HG03039 (cell line): ENCODE measurements around the gene SOX12.

Source experiments
- ATAC-seq: cut with Tn5 transposase; IDR thresholded peaks from one replicate; pipeline ENCODE4 v1.9.1; 2021; ENCODE audit warnings: mild to moderate bottlenecking, moderate library complexity; ENCODE audit not compliant: unreplicated experiment

Gene SOX12

DNA sequence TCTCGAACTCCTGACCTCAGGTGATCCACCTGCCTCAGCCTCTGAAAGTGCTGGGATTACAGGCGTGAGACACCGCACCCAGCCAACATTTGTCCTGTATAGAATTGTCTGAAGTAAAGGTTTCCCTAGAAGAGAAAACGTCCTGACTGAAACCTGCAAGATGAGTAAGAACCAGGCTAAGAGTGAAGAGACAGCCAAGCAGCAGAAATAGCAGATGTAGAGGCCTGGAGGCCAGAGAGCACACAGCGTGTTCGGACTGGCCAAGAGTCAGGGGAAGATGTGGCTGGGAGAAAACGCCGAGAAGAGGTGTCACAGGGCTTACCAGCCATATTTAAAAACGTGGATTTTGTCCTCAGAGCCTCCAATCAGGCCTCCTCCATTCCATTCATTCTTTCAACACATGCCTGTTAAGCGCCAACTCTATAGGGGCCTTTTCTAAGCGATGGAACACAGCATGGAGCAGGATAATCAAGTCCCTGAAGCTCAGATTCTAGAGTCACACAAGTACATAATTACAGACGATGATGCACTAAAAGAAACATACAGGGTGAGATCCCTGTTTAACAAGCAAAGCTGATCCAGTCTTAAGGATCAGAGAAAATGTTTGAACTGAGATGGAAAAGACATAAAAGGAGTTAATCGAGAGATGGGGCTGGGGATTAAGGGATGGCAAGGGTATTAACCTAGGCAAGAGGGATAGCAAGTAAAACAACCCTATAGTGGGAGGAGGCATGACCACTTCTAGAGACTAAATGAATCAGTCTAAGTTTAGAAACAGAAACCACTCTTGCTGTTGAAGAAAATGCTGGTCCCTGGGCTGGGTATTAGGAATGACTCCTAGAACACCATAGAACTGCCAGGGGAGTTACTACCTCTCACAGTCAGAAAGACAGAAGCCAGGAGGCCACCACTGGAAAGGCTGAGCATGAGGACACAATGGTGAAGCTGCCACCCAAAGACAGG lies 23.2 kb upstream of the SOX12 start:
- no peak for ATAC-seq

DNA sequence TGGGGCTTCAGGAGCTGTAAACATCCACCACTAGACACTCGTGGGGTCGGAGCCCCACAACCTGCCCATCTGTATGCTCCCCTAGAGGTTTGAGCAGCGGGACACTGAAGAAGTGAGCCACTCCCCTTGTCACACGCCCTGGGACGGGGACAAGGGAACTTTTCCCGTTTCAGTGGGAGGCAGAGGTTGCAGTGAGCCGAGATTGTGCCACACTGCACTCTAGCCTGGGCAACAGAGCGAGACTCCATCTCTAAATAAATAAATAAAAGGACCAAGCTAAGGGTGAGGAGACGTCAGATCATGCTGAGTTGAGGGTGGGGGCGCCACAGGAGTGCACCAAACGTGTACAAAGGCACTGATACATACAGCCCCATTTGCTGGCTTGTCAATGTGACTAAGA lies 19.6 kb upstream of the SOX12 start:
- no peak for ATAC-seq

DNA sequence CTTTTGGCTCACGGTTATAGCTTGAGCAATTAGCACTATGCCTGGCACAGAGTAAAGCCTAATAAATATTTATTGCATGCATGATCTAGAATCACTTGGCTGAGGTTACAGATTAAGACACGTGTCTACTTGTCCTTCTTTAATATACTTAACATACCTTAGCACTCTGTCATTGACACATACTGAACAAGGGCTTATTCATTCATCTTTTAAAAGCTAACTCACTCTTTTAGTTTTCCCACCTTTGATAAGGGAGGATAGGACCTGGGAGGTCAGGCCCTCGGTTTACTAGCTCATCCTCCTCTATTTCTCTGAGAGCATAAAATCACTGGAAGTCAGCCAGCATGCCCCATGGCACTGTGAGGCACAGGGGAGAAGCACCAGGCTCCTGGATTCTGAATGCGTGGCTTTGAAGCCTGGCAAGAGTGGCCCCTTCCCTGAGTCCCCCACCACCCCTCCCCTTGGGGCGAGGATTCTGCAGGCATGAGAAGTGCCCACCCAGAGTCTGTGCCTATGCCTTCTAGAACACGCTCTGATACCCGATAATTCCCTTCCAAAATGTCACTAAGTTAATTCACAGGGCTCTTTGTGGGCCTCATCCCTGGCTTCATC lies 16.8 kb upstream of the SOX12 start:
- no peak for ATAC-seq

DNA sequence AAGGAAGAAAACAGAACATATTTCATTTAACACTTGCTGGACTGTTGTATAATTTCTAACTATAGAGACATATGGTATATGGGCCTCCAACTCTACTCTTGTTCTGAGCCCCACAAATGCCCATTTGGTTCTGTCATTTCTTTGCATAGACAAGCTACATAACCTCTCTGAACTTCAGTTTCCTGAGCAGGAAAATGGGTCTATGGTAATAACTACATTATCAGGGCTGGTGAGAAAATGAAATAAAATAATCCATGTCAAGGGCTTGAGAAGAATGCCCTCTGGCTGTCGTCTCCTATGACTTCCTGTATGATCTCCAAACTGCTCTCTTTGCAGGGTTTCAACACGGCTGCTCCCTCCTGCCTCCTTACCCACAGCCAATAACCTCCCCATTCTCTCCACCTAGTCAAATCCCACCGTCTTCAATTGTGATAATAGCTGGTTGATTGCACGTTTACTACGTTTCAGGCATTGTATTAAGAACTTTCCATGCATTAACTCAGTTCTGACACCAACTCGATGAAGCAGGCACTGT lies 16.0 kb upstream of the SOX12 start:
- no peak for ATAC-seq

DNA sequence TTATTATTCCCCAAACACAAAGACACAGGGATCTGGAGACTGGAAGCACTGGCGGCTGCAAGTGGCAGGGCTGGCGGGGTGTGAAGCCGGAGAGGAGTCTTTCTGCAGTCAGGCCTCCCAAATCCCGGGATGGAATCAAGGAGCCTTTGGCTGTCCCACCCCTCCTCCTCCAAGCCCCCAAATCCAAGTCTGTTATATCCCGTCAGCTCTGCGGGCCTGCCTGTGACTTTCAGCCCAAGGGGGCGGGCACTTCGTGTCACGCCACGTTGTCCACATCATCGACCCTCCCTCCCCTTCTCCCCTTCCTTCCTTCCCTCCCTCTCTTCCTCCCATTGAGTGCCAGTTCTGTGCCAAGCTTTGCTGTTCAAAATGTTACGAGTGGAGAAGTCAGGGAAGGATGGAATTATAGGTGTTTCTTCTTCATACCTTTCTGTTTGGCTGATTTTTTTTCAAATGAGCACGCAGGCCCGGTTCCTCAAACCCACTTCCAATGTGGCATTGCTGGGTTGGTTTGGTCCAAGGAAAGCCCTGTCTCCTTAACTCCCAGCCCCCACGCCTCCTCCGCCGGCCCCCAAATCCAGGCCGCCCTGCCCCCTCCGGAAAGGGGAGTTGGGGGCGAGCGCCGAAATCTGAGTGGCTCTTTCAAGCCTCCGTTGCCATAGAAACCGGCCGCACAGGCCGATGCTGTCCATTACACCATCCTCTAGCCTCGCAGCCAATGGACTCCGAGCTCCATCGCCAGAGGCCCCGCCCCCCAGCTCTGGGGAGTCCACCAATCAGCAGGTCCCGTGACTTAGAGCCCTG lies 15.3 kb upstream of the SOX12 start:
- ATAC-seq = peak; percentile 98

DNA sequence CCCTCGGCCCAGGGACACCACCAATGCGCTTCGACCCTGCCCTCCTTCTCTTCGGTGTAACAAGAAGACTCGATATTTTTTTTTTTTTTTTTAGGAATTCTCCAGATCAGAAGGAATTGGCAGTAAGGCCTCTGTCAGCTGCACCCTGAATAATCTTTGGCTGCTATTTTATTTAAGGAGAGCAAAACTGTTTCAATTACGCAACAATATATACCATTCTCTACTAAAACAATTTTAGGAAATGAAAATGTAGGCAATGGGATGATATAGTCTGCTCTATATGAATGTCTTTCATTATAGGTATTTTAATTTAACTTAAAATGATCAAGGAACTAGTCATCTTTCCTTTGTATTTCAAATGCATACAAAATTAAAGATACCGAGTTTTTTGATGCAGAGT lies 14.7 kb upstream of the SOX12 start:
- no peak for ATAC-seq

DNA sequence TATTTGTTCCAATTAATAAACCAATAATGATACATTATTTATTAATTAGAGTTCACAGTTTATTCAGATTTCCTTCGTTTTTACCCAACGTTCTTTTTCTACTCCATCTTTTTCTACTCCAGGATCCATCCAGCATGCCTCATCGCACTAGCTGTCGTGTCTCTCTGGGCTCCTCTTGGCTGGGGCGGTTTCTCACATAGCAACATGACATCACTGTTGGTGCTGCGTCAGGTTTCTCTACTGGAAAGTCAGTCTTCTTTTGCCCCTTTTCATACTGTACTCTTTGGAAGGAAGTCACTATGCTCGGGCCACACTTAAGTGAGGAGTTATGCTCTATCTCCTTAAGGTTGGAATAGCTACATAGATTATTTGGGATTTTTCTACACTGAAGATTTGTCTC lies 13.7 kb upstream of the SOX12 start:
- no peak for ATAC-seq

DNA sequence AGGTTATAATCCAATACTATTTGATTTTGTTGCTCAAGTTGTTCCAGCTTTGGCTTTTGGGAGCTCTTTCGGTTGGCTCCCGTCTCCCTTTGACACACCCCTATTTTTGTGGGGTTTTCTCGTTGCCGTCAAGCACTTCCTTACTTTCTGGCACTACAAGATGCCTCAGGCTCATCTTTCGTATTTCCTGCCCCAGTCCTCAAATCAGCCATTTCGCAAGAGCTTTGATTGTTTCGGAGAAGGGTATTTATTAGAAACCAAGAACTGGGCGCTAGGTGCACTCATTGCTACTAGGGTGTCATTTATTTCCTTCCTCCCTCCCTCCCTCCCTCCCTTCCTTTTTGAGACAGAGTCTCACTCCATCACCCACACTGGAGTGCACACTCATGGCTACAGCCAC lies 13.3 kb upstream of the SOX12 start:
- no peak for ATAC-seq

DNA sequence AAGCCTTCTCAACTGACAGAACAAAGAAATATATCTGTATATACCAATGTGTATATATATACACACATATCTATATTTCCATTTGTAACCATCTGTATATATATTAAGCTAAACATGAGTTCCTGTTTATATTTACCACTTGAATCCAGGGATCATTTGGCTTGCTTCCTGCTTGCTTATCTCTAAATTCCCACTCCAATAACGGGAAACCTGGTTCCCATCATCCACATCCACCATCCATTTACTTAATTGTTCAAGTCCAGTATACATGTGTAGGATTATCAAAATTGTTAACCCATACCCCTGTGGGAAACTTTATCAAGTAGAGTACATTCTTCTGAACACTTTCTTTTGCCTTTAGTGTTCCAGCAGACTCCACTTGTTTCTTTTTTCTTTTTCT lies 12.5 kb upstream of the SOX12 start:
- no peak for ATAC-seq

DNA sequence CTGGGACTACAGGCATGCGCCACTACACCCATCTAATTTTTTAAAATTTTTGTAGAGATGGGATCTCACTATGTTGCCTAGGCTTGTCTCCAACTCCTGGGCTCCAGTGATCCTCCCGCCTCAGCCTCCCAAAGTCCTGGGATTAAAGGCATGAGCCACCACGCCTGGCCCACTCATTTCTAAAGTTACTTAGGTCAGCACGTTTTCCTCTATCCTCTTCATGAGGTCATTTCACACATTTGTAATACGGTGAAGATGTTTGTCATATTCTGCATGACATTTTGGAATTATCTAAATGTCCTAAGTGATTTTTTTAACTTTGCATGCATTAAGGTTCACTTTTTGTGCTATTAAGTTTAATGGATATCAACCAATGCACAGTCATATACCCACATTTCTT lies 11.9 kb upstream of the SOX12 start:
- ATAC-seq = no peak

DNA sequence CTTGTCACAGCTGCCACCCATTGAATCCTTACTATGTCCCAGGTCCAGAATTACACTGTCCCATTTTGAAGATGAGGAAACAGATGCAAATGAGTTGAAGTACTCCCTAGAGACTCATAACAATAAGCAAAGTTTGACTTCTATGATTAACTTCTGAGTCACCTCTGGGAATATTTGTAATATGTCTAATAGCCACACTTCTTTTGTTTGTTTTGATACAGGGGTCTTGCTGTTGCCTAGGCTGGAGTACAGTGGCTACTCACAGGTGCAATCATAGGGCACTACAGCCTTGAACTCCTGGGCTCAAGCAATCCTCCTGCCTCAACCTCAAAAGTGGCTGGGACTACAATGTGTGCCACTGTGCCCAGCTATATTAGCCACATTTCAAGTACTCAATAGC lies 11.4 kb upstream of the SOX12 start:
- ATAC-seq = no peak

DNA sequence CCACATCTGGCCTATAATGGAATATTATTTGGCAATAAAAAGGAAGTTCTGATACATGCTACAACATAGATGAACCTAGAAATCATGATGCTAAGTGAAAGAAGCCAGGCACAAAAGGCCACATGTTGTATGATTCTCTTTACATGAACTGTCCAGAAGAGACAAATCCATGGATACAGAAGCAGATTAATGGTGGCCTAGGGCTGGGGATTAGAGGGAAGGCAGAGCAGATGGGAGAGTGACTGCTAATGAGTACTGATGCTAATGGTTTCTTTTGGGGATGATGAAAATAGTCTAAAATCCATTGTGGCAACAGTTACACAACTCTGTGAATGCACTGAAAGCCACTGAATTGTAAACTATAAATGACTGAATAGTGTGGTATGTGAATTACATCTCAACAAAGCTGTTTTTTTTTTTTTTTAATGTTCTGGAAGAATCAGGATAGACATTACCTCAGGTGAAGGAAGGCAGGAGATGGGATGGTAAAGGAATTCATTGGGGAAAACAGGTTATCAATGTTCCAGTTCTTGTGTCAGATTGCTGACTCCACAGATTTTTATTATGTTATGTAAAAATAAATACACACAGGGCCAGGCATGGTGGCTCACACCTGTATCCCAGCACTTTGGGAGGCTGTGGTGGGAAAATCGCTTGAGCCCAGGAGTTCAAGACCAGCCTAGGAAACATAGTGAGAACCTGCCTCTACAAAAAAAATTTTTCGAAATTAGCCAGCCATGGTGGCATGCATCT lies 8.9 kb upstream of the SOX12 start:
- no peak for ATAC-seq

DNA sequence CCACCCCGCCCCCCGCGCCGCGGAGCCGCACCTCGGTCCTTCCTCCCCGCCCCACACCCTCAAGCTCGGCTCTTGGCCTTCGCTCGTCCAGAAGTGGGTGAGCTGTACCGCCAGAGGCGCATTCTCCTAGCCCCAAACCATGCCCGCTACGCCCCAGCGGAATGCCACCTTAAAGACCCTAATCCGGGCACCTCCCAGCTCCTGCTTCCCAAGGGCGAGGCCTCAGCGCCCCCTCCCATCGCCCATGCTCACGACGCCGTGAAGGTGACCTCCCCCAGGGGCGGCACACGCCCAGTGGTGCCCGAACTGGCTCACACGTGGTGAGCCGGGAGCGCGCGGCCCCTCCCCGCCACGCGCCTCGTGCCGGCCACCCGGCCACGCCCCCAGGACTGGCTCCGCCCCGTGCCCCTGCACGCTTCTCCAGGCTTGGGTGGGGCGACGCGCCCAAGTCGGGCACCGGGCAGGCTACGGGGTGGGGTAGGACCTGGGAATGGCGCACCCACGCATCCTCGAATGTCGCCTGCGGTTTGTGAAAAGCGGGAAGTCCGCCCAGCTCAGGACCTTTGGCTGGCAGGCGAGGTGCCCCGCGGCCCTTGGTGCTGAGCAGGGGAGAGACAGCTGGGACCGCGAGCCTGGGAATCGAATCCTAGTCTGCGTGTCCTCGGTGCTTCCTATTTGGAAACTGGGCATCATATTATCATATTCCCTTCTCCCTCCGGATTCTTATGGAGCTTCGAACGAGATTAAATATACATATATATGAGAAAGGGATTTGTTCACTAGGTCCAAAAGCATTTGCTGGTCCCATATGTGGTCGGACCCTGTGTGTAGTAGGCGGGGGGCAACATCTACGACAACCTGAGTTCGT lies 941 bp upstream of the SOX12 start:
- peak; percentile 45 for ATAC-seq

DNA sequence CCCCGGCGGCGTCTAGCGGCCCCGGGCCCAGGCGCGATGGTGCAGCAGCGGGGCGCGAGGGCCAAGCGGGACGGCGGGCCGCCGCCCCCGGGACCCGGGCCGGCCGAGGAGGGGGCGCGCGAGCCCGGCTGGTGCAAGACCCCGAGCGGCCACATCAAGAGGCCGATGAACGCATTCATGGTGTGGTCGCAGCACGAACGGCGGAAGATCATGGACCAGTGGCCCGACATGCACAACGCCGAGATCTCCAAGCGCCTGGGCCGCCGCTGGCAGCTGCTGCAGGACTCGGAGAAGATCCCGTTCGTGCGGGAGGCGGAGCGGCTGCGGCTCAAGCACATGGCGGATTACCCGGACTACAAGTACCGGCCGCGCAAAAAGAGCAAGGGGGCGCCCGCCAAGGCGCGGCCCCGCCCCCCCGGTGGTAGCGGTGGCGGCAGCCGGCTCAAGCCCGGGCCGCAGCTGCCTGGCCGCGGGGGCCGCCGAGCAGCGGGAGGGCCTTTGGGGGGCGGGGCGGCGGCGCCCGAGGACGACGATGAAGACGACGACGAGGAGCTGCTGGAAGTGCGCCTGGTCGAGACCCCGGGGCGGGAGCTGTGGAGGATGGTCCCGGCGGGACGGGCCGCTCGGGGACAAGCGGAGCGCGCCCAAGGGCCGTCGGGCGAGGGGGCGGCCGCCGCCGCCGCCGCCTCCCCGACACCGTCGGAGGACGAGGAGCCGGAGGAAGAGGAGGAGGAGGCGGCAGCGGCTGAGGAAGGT lies 715 bp downstream of the SOX12 start:
- ATAC-seq = no peak

DNA sequence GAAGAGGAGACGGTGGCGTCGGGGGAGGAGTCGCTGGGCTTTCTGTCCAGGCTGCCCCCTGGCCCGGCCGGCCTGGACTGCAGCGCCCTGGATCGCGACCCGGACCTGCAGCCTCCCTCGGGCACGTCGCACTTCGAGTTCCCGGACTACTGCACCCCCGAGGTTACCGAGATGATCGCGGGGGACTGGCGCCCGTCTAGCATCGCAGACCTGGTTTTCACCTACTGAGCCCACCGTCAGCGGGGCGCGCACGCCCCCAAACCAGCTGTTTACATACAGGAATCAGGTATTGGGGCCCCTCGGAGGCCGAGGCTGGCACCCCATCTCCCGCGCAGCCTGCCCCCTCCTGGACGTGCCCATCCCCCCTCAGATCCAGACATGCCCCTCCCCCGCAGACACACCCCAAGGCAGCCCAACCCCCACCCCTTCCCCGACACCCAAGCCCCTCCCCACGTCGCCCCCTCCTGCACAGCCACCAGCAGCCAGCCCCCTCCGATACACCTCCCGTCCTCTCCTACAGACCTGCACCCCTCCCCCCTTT lies 1.4 kb downstream of the SOX12 start:
- no peak for ATAC-seq

DNA sequence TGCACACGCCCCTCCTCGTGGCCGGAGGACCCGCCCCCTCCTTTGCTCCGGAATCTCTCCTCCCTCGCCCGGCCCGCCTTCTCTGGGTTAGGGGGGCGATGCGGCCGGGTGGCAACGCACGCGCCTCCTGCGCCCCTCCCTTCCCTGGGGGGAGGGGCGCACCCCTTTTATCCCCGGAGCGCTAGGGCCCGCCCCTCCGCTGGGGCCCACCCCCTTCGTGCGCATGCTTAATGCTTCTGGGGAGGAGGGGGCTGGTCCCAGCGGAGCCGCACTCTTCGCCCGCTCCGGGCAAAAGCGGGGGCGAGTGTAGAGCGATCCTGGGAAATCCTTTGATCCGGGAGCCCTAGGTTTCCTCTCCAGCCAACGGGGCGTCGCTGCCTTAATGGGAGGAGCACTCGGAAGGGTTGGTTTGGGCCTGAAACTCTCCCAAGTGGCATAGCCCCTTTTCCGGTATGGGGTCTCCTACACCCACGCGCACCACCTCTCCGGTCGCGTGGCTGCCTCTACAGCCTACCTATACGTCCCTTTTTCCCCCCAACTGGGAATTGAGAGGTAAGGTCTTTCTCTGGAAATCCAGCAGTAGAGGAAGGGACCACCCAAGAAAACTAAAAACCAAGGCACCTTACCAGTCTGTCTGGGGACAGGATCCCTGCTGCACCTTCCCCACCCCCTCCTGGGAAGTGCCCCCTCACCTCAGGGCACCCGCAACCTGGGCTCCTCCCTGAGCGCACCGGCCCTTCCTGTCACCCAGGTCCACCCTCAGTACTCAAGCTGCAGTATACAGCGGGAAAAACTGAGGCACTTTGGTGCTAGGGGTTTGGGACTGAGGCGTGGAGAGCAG lies 2.1 kb downstream of the SOX12 start:
- ATAC-seq = peak; percentile 19

DNA sequence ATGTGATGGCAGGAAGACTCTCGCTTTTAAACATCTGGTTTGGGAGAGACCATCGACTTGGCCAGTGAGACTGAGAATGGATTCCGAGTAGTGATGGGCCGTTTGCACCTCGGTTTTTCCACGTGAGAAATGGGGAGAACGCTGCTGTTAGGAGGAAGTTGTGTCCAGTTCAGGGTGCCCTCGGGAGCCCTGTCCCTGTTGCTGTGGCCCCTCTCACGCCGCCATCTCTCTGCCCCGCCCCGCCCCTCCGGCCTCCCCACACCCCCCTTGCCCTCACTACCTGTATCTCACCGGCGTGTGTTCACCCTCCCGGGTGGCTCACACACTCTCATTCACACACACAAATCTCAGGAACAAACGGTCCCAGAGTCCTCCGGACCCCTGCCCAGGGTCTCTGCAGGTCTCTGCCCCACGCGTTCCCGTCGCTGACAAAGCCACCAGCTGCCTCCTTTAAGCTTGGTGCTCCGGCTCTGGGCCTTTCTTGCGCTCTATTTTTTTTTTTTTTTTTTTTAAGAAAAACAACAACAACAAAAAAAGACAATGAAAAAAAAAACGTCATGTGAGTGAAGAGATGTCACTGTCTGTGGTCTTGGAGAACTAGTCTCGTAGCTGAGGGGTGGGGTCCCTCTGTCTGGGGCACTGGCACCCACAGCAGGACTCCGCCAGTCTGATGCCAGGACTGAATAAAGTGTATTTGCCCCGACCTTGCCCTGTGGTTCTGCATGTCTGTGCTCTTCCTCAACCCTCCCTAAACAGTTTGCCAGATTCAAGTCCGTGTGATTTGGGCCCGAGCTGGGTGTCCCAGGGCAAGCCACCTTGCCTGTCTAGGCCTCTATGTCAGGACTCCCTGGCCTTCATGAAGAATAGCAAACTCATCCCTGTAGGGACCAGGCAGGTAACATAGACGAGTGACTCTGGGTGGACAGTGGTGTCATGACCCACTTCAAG lies 2.9 kb downstream of the SOX12 start:
- no peak for ATAC-seq
